CD4-positive, alpha-beta T cell treated with Interleukin-21 for 1 hour (primary cell): ENCODE results near the gene GPRC6A.

Experiments
- DNase-seq: peaks from one replicate; pipeline ENCODE4 v3.0.0-alpha.2; 2020

GPRC6A gene

DNA sequence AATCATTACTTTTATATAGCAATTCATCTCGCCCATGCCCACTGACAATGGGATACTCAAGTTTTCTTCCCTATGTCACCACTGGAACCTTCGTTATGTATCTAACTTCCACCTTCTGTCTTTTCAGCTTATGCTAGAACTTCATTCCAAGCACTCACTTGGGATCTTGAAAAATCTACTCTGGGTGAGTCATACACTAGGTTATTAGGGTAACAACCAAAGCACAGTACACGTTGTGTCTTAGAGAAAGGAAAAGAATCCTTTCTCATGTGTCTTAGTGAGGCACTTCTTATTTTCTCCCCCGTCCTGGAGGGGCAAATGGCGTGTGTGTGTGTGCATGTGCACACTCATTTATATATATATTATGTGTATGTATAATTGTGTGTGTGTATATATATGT, 45.0 kb downstream of the GPRC6A start:
- DNase-seq, result no peak

DNA sequence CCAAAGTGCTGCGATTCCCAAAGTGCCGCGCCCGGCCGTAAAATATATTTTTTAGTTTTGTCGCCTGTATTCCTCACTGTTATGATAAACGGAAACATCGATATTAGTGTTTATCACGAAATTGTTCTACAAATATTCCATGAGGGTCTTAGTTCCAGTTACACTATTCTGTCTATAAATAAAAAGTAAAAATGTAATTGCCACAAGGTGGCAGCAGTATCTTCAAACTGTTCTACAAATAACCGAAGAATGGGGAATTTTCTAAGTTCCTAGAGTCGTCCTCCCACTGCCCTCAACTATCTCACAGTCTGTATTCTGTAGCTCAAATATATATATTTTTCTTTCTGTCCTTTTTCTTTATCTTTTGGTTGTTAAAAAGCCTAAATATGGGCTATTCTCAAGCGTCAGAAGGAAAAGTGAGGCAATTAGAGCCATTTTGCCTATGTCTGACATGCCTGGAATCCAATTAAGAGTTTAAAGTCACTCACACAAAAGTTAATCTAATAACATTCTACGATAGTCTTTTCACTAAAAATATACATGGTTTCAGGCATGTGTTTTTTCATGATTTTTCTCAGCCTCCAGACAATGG, 49.2 kb downstream of the GPRC6A start:
- DNase-seq, result peak; percentile 12

GRCh38 chr6:116773886-116774285, 55.0 kb downstream of the GPRC6A start:
- DNase-seq, result no peak

DNA sequence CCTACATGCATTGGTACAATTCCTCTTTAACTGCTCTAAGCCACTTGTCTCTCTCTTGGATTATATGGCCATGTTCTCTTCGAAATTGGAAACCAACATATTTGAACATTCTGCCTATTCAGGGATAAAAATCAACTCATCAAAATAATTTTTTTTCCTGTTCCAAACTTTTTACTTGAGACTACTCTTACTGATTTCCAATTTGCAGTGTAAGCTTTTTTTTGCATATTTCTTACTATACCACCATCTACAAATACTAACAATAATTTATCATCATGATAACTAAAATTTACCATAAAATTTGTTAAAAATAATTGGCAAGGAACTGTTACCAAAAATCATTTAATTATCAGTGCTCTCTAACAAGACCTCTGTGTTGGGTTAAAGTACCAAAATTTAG, 56.4 kb downstream of the GPRC6A start:
- no peak for DNase-seq

DNA sequence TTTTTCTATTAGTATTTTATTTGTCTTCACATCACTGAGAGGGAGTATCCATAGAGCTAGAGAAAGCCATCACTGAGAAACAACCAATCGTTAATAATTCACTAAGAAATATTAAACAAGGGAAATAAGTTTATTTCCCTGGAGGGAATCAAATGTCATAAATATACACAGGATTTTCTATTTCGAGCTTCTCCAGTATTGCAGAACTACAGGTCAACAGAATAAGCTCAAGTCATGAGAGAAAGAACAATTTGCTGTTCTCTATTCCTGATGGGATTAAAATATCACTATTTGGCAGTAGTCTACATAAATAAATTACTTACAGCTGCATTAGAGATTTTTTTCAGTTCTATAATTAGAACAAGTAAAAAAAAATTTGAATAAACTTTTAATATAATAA, 61.2 kb downstream of the GPRC6A start:
- DNase-seq, result no peak

DNA sequence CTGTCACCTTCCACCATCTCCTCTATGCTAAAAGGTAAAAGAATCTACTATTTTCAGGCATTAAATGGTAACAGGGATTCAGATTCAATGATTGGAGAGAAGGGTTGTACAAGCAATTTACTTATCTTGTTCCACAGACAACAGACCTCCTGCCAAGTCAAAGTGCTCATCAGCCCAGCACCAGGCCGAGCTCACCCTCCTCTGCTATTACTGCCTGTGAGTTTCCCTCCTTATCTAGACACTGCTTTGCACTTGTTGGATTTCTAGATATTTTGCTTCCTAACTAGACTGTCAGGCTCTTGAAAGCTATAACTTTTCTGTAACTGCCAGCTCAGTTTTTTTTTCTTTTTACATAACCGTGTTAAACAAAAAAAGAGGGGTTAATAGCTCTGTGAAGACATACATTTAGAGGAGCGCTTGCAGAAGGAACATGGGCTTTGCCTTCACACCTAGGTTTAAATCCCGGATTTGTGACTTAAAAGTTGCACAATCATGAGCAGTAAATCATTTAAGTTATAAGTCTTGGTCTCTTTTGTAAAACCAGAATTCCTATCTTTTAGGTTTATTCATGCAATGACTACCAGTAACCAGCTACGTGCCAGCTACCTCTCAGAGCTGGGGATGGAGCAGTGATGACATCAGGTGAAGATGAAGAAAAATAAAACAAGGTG, 62.2 kb downstream of the GPRC6A start:
- DNase-seq, result no peak

- no peak for DNase-seq
Observed at GRCh38 chr6:116764961-116765841, 63.7 kb downstream of the GPRC6A start, which contains the start of gene FAM162B. Gene FAM162B, minus strand, starts transcription at chr6:116765719. Its CDS starts 143 bp downstream, at chr6:116765576.

DNA sequence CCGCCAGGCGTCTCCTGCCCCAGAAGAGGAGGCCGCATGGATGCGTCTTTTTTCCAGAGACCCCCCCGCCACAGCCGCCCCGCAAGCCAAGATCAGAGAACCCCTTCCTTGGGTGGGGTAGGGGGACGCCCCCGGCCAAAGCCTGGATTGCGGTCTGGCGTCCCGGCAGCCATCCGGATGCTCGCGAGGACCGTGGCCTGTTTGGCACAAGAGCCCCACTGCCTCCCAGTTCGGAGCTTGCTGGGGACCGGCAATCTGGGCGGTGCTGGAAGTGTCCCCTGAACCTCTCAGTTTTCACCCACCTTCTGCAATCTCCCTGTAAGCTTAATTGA, 64.3 kb downstream of the GPRC6A start:
- DNase-seq, result no peak

GRCh38 chr6:116763906-116764628, 64.8 kb downstream of the GPRC6A start:
- DNase-seq, result no peak

GRCh38 chr6:116763048-116763447, 65.8 kb downstream of the GPRC6A start:
- DNase-seq, result no peak

- no peak for DNase-seq
Observed at GRCh38 chr6:116762235-116762634, 66.6 kb downstream of the GPRC6A start.

DNA sequence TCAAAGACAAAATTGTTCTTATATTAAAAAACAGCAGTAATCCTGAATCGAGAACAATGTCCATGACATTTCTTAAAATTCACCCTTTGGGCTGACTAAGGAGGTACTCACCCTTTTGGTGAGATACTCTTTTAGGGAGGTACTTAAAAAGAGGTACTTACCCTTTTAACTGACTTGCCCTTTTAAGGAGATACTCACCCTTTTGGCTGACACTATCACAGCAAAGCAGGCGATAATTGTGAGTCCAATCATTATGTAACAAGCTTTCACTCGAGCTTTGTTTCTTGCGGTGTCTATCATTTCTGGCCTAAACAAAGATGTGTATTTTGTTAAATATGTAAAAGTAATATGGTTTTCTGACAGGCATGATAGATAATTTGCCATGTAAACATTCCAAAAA, 67.1 kb downstream of the GPRC6A start:
- DNase-seq, result no peak

DNA sequence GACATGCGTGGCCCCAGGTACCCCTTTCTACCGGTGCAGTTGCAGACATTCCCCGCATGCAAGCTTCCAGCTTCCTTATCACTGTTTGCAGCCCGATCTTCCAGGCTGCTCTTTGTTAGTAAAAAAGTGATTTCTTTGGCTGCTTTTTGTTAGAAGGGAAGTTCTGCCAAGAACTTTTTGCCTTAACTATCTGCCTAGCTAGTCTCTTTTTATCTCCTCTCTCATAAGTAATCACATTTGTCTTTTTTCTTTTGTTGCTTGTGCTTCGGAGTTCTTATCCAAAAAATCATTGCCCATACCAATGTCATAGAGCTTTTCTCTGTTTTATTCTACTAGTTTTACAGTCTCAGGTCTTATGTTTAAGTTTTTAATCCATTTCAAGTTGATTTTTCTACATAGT, 83.7 kb downstream of the GPRC6A start:
- DNase-seq, result no peak
